Ovary (tissue), 3 donors: ENCODE data around the gene FANCC.

Experiments
- CTCF ChIP-seq, 3 donors: fragments of 450-650 bp in 2 of 3; fragments of 200-600 bp in 1 of 3; IDR thresholded peaks; one replicate each; pipeline versions ENCODE4 v1.5.1 to v1.8.0; 2016 to 2022; ENCODE audit warnings: antibody characterized with exemption in 3 of 3, mild to moderate bottlenecking in 1 of 3
- EP300 ChIP-seq: sonication (generic); formaldehyde crosslinking; IDR thresholded peaks from one replicate; pipeline ENCODE4 v1.6.1; 2017; ENCODE audit warnings: antibody characterized with exemption
- POLR2A ChIP-seq: fragments of 450-650 bp; IDR thresholded peaks from one replicate; pipeline ENCODE4 v1.6.1; 2017; ENCODE audit warnings: antibody characterized with exemption, mild to moderate bottlenecking, moderate library complexity
- donor health status: DM: no; HTN: no; CAD: no.

GRCh38 chr9:95103871-95104580 lies 213.5 kb downstream of the FANCC start:
- no peak for TF ChIP-seq POLR2A
- TF ChIP-seq CTCF (IDR thresholded peaks at IDR 0.05): no peak
- TF ChIP-seq EP300: no peak
